Tibial nerve (tissue), 4 donors: ENCODE measurements around the gene ZNF280D. TPM values are rescaled to one million over a fixed set of nuclear protein-coding genes. Genes with fewer than 3 reads are reported as not detected.

ENCODE experiments used
- DNase-seq, 2 donors: peaks; one replicate each; pipeline ENCODE4 v3.0.0-alpha.2; 2019; ENCODE audit warnings: low spot score in 2 of 2
- H3K27ac ChIP-seq, 4 donors: fragments of 200-600 bp; sonication (generic) in 3 of 4; one replicate each; pipeline ENCODE4 v1.5.1; 2017 to 2019; ENCODE audit warnings: mild to moderate bottlenecking in 1 of 4
- H3K27me3 ChIP-seq, 2 donors: fragments of 200-600 bp; sonication (generic) in 1 of 2; one replicate each; pipeline versions ENCODE4 v1.5.1 to v1.6.0; 2017 to 2019
- H3K36me3 ChIP-seq, 3 donors: fragments of 200-600 bp; sonication (generic); one replicate each; pipeline ENCODE4 v1.5.1; 2018 to 2019
- H3K4me1 ChIP-seq, 4 donors: fragments of 200-600 bp; sonication (generic) in 3 of 4; one replicate each; pipeline ENCODE4 v1.5.1; 2017 to 2019
- H3K4me3 ChIP-seq, 4 donors: fragments of 200-600 bp; sonication (generic) in 3 of 4; one replicate each; pipeline ENCODE4 v1.5.1; 2017 to 2019; ENCODE audit warnings: mild to moderate bottlenecking in 1 of 4, moderate library complexity in 1 of 4
- H3K9me3 ChIP-seq, 4 donors: fragments of 200-600 bp; sonication (generic) in 3 of 4; one replicate each; pipeline ENCODE4 v1.5.1; 2017 to 2019
- EP300 ChIP-seq, 2 donors: sonication (generic); formaldehyde crosslinking; IDR thresholded peaks; one replicate each; pipeline ENCODE4 v1.6.1; 2017; ENCODE audit warnings: antibody characterized with exemption in 2 of 2, mild to moderate bottlenecking in 1 of 2
- POLR2A ChIP-seq, 2 donors: fragments of 450-650 bp; IDR thresholded peaks; one replicate each; pipeline ENCODE4 v1.6.1; 2017; ENCODE audit warnings: antibody characterized with exemption in 2 of 2, mild to moderate bottlenecking in 2 of 2, moderate library complexity in 2 of 2
- WGBS, 2 donors: methylation state at CpG; one replicate each; pipeline ENCODE4 v1.1.5; 2018; 5-methylcytosine and 5-hydroxymethylcytosine counted together
- small RNA-seq: library from RNA; depleted of rRNA; stranded (forward); fragments of <200 nt; gene quantifications from one replicate; pipeline ENCODE3, GENCODE V24; 2016
- total RNA-seq, 4 donors: library from RNA; depleted of rRNA; stranded (reverse); fragments of >200 nt; gene quantifications; one replicate each; pipeline ENCODE4 v1.1.0, GENCODE V29; 2016
- TF ChIP-seq, protein P1 (sequence below), 5 experiments: fragments of 200-600 bp in 3 of 5; fragments of 450-650 bp in 2 of 5; sonication (generic) in 3 of 5; IDR thresholded peaks; one replicate each; pipeline ENCODE4 v1.5.1; 2016 to 2019; ENCODE audit warnings: antibody characterized with exemption in 5 of 5, mild to moderate bottlenecking in 3 of 5, moderate library complexity in 2 of 5

The ZNF280D gene
- total RNA-seq, 4 donors from 2014 or later = 60.6 to 107 (median 75.2) TPM

GRCh38 chr15:56587686-56588085 lies 145.6 kb downstream of the ZNF280D start:
- Histone ChIP-seq H3K27ac (no peak overlapping the region), H3K36me3 (no peaks in the 10 kb centered on the region), H3K27me3 (no peaks in the 10 kb centered on the region), H3K4me1 (no peaks in the 10 kb centered on the region), H3K9me3 (peaks cover 0 to 45% (median 9%) of the 10 kb centered on the region in 4 donors), H3K4me3 (no peak overlapping the region)
- no peak for DNase-seq
- WGBS, 2 donors = 90 to 94% methylated on average over 2 of the region's 2 CpGs
- no peak for TF ChIP-seq POLR2A (IDR thresholded peaks at IDR 0.05)

DNA sequence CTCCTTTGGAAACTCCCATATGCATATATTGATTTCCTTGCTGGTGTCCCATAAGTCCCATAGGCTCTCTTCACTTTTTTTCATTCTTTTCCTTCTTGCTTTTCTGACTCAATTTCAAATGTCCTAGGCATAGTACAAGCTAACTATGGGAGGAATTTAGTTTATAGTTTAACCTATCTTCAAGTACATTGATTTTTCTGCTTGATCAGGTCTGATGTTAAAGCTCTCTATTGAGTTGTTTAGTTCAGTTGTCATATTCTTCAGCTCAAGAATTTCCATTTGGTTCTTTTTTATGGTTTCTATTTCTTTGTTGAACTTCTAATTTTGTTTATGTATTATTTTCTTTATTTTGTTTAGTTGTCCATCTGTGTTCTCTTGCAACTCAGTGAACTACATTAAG lies 147.1 kb downstream of the ZNF280D start:
- no peak for DNase-seq
- no peaks in the 10 kb centered on the region for H3K4me1 ChIP-seq
- TF ChIP-seq POLR2A (IDR thresholded peaks at IDR 0.05) (no peak), EP300 (IDR thresholded peaks at IDR 0.05) (no peak)
- TF ChIP-seq, protein P1, sequence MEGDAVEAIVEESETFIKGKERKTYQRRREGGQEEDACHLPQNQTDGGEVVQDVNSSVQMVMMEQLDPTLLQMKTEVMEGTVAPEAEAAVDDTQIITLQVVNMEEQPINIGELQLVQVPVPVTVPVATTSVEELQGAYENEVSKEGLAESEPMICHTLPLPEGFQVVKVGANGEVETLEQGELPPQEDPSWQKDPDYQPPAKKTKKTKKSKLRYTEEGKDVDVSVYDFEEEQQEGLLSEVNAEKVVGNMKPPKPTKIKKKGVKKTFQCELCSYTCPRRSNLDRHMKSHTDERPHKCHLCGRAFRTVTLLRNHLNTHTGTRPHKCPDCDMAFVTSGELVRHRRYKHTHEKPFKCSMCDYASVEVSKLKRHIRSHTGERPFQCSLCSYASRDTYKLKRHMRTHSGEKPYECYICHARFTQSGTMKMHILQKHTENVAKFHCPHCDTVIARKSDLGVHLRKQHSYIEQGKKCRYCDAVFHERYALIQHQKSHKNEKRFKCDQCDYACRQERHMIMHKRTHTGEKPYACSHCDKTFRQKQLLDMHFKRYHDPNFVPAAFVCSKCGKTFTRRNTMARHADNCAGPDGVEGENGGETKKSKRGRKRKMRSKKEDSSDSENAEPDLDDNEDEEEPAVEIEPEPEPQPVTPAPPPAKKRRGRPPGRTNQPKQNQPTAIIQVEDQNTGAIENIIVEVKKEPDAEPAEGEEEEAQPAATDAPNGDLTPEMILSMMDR (IDR thresholded peaks at IDR 0.05) = no peak
- H3K27me3 ChIP-seq = no peaks in the 10 kb centered on the region
- no peak overlapping the region for H3K4me3 ChIP-seq
- no peaks in the 10 kb centered on the region for H3K36me3 ChIP-seq
- no peak overlapping the region for H3K27ac ChIP-seq
- H3K9me3 ChIP-seq = peaks cover 0 to 45% (median 9%) of the 10 kb centered on the region in 4 donors

GRCh38 chr15:56582785-56583184 lies 150.5 kb downstream of the ZNF280D start:
- Histone ChIP-seq H3K9me3 (peaks cover 0 to 37% (median 9%) of the 10 kb centered on the region in 4 donors), H3K27ac (no peak overlapping the region), H3K36me3 (no peaks in the 10 kb centered on the region), H3K27me3 (no peaks in the 10 kb centered on the region), H3K4me1 (no peaks in the 10 kb centered on the region), H3K4me3 (no peak overlapping the region)
- WGBS, 2 donors = 83 to 95% methylated on average over 2 of the region's 2 CpGs
- no peak for TF ChIP-seq EP300 (IDR thresholded peaks at IDR 0.05)
- TF ChIP-seq, protein P1 (IDR thresholded peaks at IDR 0.05) = no peak
- no peak for TF ChIP-seq POLR2A (IDR thresholded peaks at IDR 0.05)
- DNase-seq = no peak

Small RNA genes lying within 50 kb of the gene (small RNA-seq; reads per million reads assigned to genes)
- gene RF00019 = not detected

Other genes starting within 250 kb of the ZNF280D start
- 100 to 1,000 TPM; 117 to 181 (median 174) TPM for gene TCF12, start 185.1 kb upstream of the ZNF280D start, total RNA-seq